K562 (cell line): ENCODE measurements around the gene MCCD1. TPM values are rescaled to one million over a fixed set of nuclear protein-coding genes. Genes with fewer than 3 reads are reported as not detected.

Experiments used
- ATF2 ChIP-seq: sonication (generic); formaldehyde crosslinking; IDR thresholded peaks from 2 replicates; pipeline ENCODE4 v1.8.1; 2022; ENCODE audit warnings: missing genetic modification reagents
- CREM ChIP-seq: IDR thresholded peaks from 2 replicates; pipeline ENCODE4 v1.6.1; 2014; ENCODE audit warnings: antibody characterized with exemption, low read depth
- ILK ChIP-seq: fragments of 450-650 bp; IDR thresholded peaks from 2 replicates; pipeline ENCODE4 v1.6.1; 2016; ENCODE audit warnings: missing genetic modification characterization, low read depth, mild to moderate bottlenecking, missing compliant biosample characterization, moderate library complexity, borderline replicate concordance
- KDM4B ChIP-seq, 2 experiments: fragments of 450-650 bp in 1 of 2; sonication (generic) in 1 of 2; IDR thresholded peaks; 2 replicates each; pipeline ENCODE4 v1.6.1; 2016 to 2017; ENCODE audit warnings: borderline replicate concordance in 2 of 2, antibody characterized with exemption in 1 of 2, low read depth in 1 of 2, mild to moderate bottlenecking in 1 of 2
- MITF ChIP-seq: IDR thresholded peaks from 2 replicates; pipeline ENCODE4 v1.6.1; 2014; ENCODE audit warnings: antibody characterized with exemption
- MYC ChIP-seq, 2 experiments: fragments of 250-450 bp in 1 of 2; sonication (Bioruptor Pico) in 1 of 2; IDR thresholded peaks; 2 replicates each; pipeline versions ENCODE4 v1.5.1 to v1.6.1; 2012 to 2021; ENCODE audit warnings: low read depth in 2 of 2, borderline replicate concordance in 1 of 2, improper control_type of control experiment in 1 of 2, low read length in 1 of 2, mild to moderate bottlenecking in 1 of 2, moderate library complexity in 1 of 2
- MYNN ChIP-seq, 2 experiments: sonication (generic); formaldehyde crosslinking in 1 of 2; IDR thresholded peaks; 2 replicates each; pipeline versions ENCODE4 v1.5.0 to v1.6.1; 2016 to 2020; ENCODE audit warnings: antibody characterized with exemption in 1 of 2, missing genetic modification reagents in 1 of 2
- SIRT6 ChIP-seq: IDR thresholded peaks from one replicate; pipeline ENCODE4 v1.6.1; 2012; ENCODE audit warnings: low read depth, mild to moderate bottlenecking, control low read depth, inconsistent platforms, low read length, moderate library complexity
- TAF7 ChIP-seq: fragments of 450-650 bp; IDR thresholded peaks from 2 replicates; pipeline ENCODE4 v1.6.1; 2016; ENCODE audit warnings: missing genetic modification characterization, missing compliant biosample characterization
- ZBTB49 ChIP-seq: sonication (generic); formaldehyde crosslinking; IDR thresholded peaks from 2 replicates; pipeline ENCODE4 v1.8.0; 2022; ENCODE audit warnings: missing genetic modification reagents, mild to moderate bottlenecking, borderline replicate concordance
- ZNF740 ChIP-seq, 3 experiments: fragments of 200-800 bp in 1 of 3; sonication (Bioruptor generic) in 1 of 3; sonication (generic) in 1 of 3; formaldehyde crosslinking in 1 of 3; IDR thresholded peaks; 2 replicates each; pipeline versions ENCODE4 v1.6.1 to v1.8.0; 2016 to 2022; ENCODE audit warnings: mild to moderate bottlenecking in 2 of 3, missing compliant biosample characterization in 2 of 3, missing genetic modification characterization in 2 of 3, missing genetic modification reagents in 1 of 3
- ZNF778 ChIP-seq: fragments of 450-650 bp; formaldehyde crosslinking; IDR thresholded peaks from 2 replicates; pipeline ENCODE4 v1.4.0; 2020; ENCODE audit warnings: mild to moderate bottlenecking, moderate library complexity
- polyA plus RNA-seq, 8 experiments: library from polyadenylated mRNA; depleted of rRNA in 4 of 8; stranded (reverse) in 5 of 8; unstranded in 3 of 8; fragments of >200 nt; fragmentation: Nextera tagmentation in 2 of 8; fragmentation: Illumina TruSeq in 1 of 8; extraction: Ambion mirVana in 2 of 8; extraction: Trizol in 1 of 8; gene quantifications; 2 replicates each; pipeline versions ENCODE4 v1.2.1 to v1.2.3, GENCODE V29; 2011 to 2014; ENCODE audit warnings: inconsistent platforms in 1 of 8, missing spikeins in 1 of 8
- total RNA-seq, 7 experiments: library from RNA; depleted of rRNA in 6 of 7; stranded (reverse); fragments of >200 nt in 6 of 7; fragmentation: Illumina TruSeq in 2 of 7; extraction: Trizol in 2 of 7; gene quantifications; 2 replicates each; pipeline versions ENCODE4 v1.2.1 to v1.2.3, GENCODE V29; 2011 to 2021; ENCODE audit warnings: low replicate concordance in 1 of 7

The MCCD1 gene
- total and polyA plus RNA-seq, 9 of the 15 experiments (the other 6 are each of a cell fraction or from before 2014, with no cell fraction given): not detected

- TF ChIP-seq TAF7: no peak
- TF ChIP-seq KDM4B (IDR thresholded peaks at IDR 0.05; ENCODE audit: borderline replicate concordance in 2 of 2, low read depth in 1 of 2): no peak
- no peak for TF ChIP-seq MYNN (IDR thresholded peaks at IDR 0.05)
- no peak for TF ChIP-seq MYNN (CRISPR knock-in tag; IDR thresholded peaks at IDR 0.05)
- no peak for TF ChIP-seq SIRT6
- no peak for TF ChIP-seq ZNF778 (CRISPR knock-in tag)
- no peak for TF ChIP-seq ATF2 (CRISPR knock-in tag)
- no peak for TF ChIP-seq ILK (tag)
- no peak for TF ChIP-seq ZBTB49 (CRISPR knock-in tag)
- no peak for TF ChIP-seq ZNF740 (CRISPR knock-in tag; IDR thresholded peaks at IDR 0.05)
- TF ChIP-seq ZNF740 (tag; IDR thresholded peaks at IDR 0.05): peak in 1 of 2 experiments; percentile 76; a peak in 2 of 4 replicates
- TF ChIP-seq MITF: no peak
- TF ChIP-seq CREM: no peak
- TF ChIP-seq MYC (IDR thresholded peaks at IDR 0.05; ENCODE audit: low read depth, low read length): no peak
- TF ChIP-seq MYC (CRISPR knock-in tag; IDR thresholded peaks at IDR 0.05; ENCODE audit: borderline replicate concordance, low read depth): no peak
These were observed 4.1 kb downstream of the MCCD1 start (continued) for GRCh38 chr6:31532644-31533454.
